Hematopoietic multipotent progenitor cell (in vitro differentiated cells): Measurements from ENCODE around the gene C1QTNF5. TPM values are rescaled to one million over a fixed set of nuclear protein-coding genes. Genes with fewer than 3 reads are reported as not detected.

Experiments used
- DNase-seq, 3 donors: peaks; one replicate each; pipeline ENCODE4 v3.0.0-alpha.2; 2011 to 2015; ENCODE audit warnings: low read depth in 2 of 3, low spot score in 2 of 3
- total RNA-seq: library from RNA; depleted of rRNA; stranded (reverse); fragments of >200 nt; gene quantifications from one replicate; pipeline ENCODE4 v1.2.3, GENCODE V29; 2012

The C1QTNF5 gene
- total RNA-seq, 1 donor: under 0.01 TPM

DNA sequence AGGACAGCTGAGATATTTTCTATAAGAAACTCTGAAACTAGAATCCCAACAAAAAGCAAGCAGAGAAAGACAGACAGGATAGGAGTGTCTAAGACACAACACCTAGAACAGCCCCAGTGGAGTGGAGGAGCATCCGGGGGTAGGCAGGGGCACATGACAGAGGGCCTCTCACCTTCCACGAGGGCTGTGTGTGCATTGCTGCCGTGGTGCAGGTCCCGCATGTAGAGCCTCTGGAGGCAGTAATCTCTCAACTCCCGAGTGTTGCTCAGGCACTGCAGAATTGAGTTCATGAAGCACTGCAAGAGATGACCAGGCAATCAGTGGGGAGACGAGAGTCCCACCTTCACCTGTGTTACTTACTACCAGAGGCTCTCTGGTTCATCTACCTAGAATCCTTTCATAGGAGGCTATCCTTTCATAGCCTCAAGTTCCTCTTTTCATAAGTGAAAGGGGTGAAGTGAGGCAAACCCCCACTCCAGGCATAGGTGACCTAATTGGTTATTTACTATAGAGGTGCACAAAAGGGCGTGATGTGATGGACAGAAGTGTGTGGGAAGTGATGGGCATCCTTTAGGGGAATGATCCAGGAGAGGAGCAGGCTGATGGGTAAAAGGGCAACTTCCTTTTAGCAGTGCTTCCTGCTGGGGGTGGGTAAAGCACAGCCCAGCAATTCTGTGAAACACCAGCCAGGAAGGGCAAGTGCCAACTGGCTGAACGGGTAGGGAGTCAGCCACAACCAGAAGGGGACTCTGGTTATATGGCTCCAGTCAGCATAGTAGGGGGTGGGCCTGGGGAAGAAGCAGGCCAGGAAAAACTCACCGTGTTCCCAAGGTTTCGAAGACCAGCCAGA is 18.9 kb upstream of the C1QTNF5 start:
- peak in 1 of 3 donors; percentile 62 for DNase-seq

DNA sequence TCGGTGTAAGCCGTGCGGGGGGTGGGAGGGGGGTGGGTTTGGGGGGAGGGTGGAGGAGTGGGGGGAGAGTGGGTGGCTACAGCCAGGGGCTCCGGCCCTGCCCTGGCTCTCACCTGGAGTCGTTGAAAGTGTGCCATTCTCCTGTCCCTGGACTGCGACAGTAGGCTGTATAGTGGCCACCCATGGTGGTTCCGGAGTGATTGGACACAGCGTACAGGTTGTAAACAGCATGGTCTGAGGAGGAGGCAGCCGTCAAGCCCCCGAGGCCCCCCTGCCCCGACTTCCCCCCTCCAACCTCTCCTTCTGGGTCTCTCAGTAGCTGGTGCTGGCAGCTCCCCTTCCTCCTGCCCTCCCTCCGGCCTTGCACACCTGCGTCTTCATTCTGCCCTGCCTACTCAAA is 16.4 kb upstream of the C1QTNF5 start:
- DNase-seq: no peak

DNA sequence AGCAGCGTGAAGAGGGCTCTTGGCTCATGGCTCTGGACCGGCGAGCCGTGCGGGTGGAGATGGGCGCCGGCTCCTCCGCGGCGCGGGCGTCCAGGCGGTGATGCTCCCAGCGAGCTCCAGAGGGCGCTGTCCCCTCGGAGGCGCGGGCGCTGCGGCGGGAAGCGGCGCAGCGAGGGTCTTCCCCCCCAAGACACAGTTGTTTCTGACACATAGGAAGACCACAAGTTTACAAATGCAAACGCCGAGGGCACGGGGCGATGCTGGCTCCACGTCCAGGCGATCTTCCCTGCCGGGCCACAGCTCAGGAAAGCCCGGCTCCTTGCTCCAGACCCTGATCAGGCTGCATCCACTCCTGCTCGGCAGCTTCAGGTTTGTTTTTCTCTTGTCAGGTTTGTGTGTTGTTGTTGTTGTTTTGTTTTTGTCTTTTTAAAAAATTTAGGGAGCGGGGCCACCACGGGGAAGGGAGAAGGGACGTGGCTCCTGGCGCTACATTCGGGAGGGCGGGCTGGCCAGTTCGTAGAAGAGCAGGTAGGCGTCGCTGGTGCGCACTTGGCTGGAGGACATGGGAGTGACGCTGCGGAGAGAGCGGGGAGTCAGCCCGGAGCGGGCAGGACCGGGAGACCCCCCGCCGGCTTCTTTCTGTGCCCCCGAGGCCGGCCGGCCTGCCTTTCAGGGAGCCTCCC is 15.8 kb upstream of the C1QTNF5 start:
- DNase-seq: peak; percentile 54 to 83 (median 73)

DNA sequence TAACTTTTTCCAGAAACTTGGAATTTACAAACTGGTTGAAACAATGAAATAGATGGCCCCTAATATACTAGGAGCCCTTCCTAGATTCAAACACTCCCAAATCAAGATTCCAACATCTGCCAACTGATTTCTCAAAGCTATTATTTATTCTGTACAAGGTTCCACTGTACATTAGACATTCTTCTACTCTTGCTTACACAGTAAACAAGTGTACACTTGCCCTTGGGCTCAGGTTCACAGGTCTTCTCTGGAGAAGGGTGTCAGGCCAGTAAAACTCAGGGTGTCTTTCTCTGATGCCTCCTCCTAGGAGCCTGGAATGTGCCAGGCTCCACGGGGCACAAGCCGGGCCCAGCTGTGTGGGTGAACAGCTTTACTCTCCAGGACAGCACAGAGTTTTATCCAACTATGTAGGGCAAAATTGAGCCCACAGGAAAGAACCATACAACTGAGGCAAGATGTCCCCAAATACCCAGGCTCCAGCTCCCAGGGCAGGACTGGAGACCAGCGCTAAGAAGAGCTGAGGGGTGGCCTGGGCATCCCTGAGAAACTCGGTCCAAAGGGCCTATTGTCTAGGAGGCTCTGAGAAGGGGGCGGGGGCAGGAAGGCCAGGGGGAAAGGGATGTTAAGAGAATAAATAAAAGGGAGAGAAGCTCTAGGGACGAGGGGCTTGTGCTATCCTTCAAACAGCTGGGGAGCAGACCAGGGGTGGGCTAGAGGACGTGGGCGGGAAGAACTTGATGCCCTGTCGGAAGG is 14.6 kb upstream of the C1QTNF5 start:
- no peak for DNase-seq

DNA sequence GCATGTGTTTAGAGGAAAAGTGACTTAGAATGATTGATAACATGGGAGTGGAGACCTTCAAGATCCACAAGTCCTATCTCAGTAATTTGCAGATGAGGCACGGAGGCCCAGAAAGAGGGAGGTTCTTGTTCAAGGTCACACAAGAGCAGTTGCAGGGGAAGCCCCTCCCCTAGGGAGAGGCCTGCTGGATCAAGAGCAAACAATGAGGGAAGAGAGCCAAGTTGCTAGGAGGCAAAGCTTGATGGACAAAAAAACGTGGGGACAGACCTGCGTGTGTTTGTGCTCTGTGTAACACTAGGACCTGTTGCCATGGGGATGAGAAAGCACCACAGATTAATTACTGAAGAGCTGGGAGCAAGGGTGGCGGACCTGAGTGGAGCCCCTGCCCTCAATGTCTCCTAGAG is 12.2 kb upstream of the C1QTNF5 start:
- no peak for DNase-seq

DNA sequence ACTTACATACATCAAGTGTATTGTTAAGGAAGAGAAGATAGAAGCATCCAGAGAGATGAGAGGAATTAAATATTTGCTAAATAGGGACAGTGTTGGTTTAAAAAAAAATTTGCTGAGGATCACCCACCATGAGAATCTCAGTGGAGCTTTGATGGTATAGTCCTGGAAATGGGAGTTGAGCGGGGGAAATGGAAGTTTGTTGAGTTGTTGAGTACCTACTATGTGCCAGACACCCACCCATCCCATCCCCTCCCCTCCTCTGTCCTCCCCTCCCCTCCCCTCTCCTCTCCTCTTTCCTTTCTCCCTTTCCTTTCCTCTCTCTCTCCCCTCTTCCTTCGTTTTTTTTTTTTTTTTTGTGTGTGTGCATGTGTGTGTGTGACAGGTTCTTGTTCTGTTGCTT is 10.5 kb upstream of the C1QTNF5 start:
- DNase-seq: no peak

DNA sequence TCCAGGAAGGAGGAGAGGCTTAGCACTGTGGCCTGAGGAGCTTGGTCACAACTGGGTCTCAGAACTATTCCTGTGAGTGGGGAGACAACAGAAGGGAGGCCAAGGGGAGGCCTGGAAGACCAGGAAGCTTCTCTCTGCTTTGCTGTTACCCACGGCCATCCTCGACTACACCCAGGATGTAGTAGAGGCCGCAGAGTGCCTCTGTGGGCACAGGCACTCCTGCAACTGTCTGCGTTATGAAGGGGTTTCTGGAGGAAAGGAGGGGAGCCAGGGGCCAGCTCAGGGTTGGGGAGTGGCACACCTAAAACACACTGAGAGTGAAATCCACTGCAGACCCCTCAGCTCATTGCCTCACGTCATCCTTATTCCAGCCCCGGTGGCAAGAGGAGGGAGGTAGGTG is 9.6 kb upstream of the C1QTNF5 start:
- DNase-seq: no peak

DNA sequence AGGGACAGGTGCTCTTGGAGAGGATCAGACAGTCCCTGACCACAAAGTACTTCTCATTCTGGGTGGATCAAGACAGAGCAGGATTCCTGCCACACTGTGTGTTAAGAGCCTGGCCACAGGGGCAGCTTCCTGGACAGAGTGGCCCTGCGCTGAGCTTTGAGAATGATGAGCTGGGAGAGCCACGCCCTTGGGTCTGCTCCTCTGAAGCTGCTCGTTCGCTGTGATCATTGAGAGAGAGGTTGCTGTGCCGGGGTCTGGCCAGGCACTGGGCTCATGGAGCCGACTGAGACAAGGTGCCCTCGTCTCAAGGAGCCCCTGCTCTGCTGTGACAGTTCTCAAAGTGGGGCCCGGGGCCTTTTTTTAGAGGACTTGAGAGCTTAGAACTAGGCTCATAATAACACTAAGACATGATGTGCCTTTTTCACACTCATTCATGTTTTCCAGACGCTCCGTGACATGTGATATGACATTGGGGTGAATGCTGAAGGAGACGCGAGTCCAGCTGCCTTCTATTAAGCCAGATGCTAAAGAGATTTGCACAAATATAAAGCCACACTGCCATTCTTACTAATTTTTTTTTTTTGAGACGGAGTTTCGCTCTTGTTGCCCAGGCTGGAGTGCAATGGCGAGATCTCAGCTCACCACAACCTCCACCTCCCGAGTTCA is 7.4 kb upstream of the C1QTNF5 start:
- no peak for DNase-seq

DNA sequence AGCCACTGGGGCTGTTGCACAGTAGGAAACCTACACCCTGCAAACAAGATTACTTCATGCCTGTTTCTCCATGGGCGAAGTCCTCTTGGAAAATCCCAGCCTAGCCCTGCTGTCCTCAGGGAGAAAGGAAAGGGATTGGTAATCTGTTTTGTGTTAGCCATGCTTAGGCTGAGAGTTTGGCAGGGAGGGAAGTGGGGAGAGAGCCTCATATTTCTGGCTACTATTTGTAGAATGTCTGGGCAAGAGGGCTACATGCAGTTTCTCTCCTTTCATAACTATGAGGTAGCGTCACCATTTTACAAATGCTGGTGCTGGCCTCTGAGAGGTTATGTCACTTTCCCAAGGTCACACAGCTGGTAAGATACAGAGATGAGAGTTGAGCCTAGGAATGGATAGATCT is 6.6 kb upstream of the C1QTNF5 start:
- DNase-seq: no peak

DNA sequence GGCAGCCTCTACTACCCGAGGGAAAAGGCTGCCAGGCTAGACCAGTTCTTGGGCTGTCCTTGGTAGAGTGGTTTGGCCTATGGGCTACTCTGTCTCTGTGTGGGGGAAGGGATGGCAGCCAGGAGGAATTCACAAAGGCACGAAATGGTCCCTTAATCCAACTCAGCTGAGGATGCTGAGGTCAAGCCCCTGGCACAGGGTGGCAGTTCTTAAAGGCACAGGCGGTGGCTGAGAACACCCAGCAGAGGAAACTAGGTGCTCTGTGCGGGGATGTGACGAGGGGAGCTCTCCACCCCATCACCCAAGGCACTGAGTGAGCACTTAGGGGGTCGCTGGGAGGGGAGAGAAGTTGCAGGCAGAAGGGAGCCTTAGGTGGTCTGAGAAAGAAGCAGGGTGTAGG is 5.9 kb upstream of the C1QTNF5 start, which contains the start of gene MFRP:
TSS of gene MFRP (minus strand) at position 101 of the 400 bp plus-strand sequence. CDS start 192 bp downstream, outside the sequence.
- DNase-seq: no peak

DNA sequence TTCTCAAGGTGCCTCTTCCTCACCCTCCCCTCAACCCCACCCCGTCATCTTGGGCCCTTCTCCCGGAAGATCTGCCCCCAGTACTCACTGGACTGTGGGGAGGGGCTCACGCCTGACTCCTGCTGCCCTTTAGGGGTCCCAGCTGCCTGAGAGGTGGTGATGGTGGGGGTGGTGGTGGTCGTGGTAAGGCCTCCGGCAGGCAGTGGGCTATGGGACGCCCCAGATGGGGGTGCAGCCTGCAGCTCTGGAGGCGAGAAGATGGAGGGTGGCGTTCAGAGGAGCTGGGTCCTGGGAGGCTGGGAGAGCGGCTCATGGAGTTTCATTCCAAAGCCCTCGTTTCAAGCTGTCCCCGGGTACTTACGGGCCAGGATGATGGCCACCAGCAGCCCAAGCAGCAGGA is 5.0 kb upstream of the C1QTNF5 start:
- no peak for DNase-seq

DNA sequence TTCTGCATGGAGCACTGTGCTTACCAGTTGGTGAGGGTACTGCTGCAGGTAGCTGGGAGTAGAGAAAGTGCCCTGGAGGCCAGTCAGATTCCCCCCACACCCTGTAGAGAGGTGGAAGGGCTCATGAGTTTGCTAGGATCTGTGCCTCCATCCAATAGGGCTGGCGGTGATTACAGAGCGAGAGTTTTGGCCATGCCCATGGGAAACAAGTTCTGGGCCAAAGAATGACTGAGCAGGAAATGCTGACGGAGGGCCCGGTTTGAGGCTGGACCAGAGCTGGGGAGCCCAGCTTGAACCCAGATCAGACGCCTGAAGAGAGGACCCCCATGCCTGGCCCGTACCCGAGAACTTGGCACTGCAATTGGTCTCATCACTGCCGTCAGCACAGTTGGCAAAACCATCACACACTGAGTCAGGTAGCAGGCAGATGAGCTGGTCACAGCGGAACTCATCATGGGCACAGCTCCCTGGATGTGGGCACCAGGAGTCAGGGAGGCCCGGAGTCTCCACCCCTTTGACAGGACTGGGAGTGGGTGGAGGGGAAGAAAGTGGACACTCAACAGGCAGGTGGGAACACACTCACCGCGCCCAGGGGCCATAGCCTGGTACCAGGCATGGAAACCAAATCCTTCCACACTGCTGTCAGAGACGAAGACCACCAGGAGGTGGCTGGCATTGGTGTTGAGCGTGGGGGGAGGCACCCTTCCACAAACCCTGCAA is 3.8 kb upstream of the C1QTNF5 start:
- DNase-seq: no peak

DNA sequence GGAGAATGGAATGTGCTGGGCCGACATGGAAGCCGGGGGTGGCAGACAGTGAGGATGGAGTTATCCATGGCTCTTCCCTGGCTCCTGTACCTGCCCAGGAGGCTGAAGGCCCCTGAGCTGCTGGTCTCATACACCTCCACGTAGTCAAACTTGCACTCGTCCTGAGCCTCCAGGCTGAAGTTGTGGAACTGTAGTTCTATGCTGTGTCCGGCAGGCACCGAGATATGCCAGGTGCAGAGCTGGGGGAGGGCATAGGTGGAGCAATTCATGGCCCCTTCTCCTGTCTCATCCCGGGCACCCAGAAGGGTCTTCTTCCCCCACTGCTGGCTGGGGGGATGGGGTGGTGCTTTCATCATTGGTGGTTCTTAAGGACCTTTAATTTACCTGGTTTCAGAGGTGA is 3.0 kb upstream of the C1QTNF5 start:
- no peak for DNase-seq

DNA sequence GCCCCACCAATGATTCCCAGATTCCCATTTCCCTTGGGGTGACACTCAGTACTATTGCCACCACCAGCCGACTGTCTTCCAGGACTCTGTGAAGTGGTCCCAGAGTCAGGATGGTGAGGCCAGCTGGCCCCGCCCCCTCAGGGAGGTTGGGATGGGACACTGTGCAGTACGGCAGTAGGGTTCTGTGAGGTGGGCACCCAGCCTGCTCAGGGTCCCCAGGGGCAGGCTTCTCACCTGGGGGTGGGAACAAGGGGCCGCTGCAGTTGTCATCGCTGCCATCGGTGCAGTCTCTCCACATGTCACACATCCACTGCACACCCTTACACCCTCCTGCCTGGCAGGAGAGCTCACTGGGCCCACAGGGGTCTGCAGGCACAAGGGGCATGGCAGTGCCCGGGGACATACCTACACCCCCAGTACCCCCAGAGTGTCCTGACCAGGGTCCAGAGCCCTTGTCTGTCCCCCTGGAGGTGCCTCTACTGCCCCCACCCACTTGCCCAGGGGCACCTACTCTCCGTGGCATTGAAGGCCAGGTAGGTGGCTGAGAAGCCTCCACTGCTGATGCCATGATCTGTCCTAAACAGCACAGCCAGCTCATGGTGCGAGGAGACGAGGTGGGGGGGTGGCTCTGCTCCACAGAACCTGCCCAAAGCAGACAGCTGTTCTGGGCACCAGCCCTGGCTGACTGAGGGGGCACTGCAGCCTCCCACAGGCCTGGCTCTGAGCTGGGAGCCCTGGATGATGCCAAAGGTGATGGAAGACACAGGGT is 1.9 kb upstream of the C1QTNF5 start:
- no peak for DNase-seq

DNA sequence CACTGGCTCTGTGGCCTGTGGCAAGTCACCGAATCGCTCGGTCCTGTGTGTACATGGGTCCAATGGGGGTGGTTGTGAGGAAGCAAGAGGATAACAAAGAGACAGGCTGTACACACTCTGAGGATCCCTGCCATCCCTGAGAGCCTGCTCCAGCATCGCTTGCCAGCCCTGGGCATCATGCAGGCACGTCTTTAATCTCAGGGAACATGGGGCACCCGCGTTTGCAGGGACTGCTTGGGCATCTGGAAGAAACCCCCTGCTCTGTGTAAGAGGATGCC is 1.3 kb upstream of the C1QTNF5 start:
- no peak for DNase-seq

DNA sequence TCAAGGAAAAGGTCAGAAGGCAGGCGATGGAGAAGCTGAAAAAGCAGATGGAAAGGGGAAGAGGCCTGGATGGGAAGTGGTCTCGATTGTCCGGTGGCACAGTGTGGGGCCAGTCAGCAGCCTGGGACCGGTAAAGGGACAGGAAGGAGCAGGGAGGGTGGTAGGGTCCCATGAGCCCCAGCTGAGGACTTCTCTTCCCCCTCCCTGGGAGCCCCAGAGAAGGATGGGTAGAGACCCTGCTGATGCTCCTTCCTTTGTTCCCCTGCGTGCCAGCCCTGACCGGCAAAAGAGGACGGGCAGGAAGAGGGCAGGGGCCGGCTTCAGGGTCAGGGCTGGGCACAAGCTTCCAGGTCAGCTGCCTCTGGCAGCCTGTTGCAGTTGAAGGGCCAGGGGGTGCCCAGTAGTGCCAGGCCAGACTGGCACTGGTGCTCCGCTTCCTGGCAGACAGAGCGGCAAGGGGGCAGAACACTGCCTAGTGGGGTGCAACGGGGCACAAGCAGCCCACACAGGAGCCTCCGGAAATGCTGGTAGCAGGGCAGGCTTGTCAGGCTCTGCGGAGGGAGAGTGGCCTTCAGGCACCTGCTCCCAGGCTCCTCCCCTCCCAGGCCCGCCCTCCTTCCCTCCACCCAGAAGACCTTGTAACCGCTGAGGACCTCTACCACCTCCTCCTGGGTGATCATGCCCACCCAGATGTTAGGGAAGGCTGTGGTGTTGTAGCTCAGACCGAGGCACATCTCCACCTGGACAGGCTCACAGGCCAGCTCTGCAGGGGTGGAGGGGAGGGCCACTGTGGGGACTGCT is 739 bp upstream of the C1QTNF5 start:
- DNase-seq: peak in 1 of 3 donors; percentile 39

DNA sequence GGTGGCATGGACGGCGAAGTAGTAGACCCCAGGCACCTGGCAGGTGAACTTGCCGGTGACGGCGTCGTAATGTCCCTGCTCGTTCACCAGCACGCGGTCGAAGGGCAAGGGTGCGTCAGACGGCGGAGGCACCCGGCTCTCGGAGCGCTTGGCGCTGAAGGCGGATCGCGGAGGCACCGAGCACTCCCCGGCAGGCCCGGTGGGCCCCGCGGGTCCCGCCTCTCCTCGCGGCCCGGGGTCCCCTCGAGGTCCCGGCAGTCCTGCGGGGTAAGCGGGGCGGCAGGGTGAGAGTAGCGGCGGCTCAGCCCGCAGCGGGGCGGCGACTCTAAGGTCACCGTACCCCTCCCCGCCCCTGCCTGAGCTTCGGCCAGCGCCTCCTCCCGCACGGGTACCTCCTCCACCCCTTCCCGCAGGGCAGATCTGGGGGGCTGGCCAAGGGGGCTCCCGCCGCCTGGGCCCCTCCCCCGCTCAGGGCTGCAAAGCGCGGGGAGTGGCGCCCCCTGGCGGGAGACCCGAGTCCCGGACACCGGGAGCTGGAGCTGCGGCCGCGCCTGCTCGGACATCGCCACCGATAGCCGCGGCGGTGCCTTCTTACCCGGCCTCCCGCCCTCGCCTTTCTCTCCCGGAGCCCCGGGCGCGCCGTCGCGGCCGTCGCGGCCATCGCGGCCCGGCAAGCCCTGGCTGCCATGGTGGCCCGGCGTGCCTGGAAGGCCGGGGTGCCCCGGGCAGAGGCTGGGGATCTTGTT is 921 bp downstream of the C1QTNF5 start:
- peak in 1 of 3 donors; percentile 35 for DNase-seq

DNA sequence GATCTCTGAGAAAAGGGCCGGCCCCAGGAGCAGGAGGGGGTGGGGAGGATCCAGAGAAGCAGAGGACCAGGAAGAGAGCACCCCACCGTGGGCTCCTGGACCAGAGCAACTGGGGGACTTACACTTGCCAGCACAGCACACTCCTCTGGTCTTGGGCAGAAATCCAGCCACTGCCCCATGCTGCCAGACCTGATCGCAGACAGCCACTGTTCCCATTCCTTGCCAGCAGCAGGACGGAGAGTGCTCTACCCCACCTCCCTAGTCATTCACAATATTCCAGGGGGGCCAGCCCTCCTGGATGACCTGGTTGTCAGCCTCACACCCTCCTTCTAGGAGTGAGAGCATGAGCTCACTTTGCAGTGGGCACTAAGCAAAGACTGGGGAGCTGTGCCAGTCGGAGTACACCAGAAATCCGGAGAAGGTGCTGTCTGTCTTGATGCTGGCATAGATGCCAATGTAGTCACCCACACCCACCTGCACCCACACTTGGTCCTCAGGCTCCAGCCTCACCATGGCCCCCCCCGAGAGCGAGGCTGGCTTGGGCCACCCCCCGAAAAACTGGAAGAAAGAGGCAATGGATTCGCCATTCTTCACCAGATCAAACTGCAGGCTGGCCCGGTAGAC is 1.6 kb downstream of the C1QTNF5 start:
- no peak for DNase-seq
